HepG2 (cell line): ENCODE measurements around the gene HTR1D. TPM values are rescaled to one million over a fixed set of nuclear protein-coding genes. Genes with fewer than 3 reads are reported as not detected.

ENCODE experiments used
- ATAC-seq: fragments of 200-7000 bp; cut with Tn5 transposase; 3 replicates; pipeline ENCODE4 v1.9.1; 2020; ENCODE audit warnings: mild to moderate bottlenecking, moderate library complexity
- BruUV-seq: library from RNA; stranded (reverse); fragments of 400-500 nt; replicated peaks from 2 replicates; lab custom pipeline; 2021; lab: Mats Ljungman, UMichigan
- CTCF ChIA-PET: fragments of 300-600 bp; formaldehyde crosslinking; extraction: SDS; loops from one replicate; lab custom pipeline; 2021; ENCODE audit warnings: low total read pairs, inconsistent platforms, low intra/inter-chr PET ratio; lab: Yijun Ruan, JAX
- POLR2A ChIA-PET: fragments of 350-600 bp; sonication (Branson Sonifier 250); formaldehyde crosslinking; loops from one replicate; lab custom pipeline; 2020; ENCODE audit warnings: antibody characterized with exemption, inconsistent platforms; lab: Yijun Ruan, JAX
- DNase-seq: peaks from one replicate; pipeline ENCODE4 v3.0.0-alpha.2; 2015; ENCODE audit warnings: low spot score
- FAIRE-seq: peaks from 3 replicates; lab custom pipeline; 2011; peaks lifted over from hg19 to GRCh38; lab: Jason Lieb, UNC
- H2AFZ ChIP-seq: one replicate; pipeline ENCODE4 v1.6.1; 2011; ENCODE audit warnings: low read length, inconsistent platforms
- H3K27ac ChIP-seq: fragments of 300-600 bp; 3 replicates; pipeline ENCODE4 v1.8.0; 2011; ENCODE audit warnings: mixed run types, mild to moderate bottlenecking, mixed read lengths, low read length, inconsistent platforms; ENCODE audit not compliant: insufficient read depth; ENCODE audit errors: extremely low read length
- H3K27me3 ChIP-seq, 2 experiments: fragments of 200-600 bp in 1 of 2; 2 replicates in 1 of 2; 3 replicates in 1 of 2; pipeline versions ENCODE4 v1.6.0 to v1.8.0; 2011; ENCODE audit warnings: low read length in 2 of 2, mild to moderate bottlenecking in 2 of 2, moderate library complexity in 2 of 2, inconsistent platforms in 1 of 2; ENCODE audit not compliant: insufficient read depth in 2 of 2, control insufficient read depth in 1 of 2
- H3K36me3 ChIP-seq, 2 experiments: fragments of 200-600 bp in 1 of 2; replicated peaks in 1 of 2; 2 replicates in 1 of 2; 3 replicates in 1 of 2; pipeline versions ENCODE4 v1.5.1 to v1.8.0; 2011; ENCODE audit warnings: low read length in 2 of 2, inconsistent platforms in 1 of 2; ENCODE audit not compliant: insufficient read depth in 2 of 2, control insufficient read depth in 1 of 2
- H3K4me1 ChIP-seq: 2 replicates; pipeline ENCODE4 v1.5.1; 2012; ENCODE audit warnings: low read length, inconsistent platforms; ENCODE audit not compliant: insufficient read depth
- H3K4me2 ChIP-seq: 2 replicates; pipeline ENCODE4 v1.6.0; 2011; ENCODE audit warnings: low read depth, low read length, inconsistent platforms
- H3K4me3 ChIP-seq, 3 experiments: fragments of 200-600 bp in 1 of 3; sonication (generic), shearing (Covaris generic) in 1 of 3; replicated peaks in 1 of 3; 2 replicates each; pipeline ENCODE4 v1.5.1; 2011 to 2016; ENCODE audit warnings: low read length in 3 of 3, inconsistent platforms in 2 of 3, low read depth in 2 of 3, mild to moderate bottlenecking in 2 of 3, control low read depth in 1 of 3, mixed read lengths in 1 of 3; ENCODE audit not compliant: insufficient read depth in 1 of 3
- H3K79me2 ChIP-seq: one replicate; pipeline ENCODE4 v1.6.1; 2011; ENCODE audit warnings: low read length, inconsistent platforms; ENCODE audit not compliant: insufficient read depth
- H3K9ac ChIP-seq: 2 replicates; pipeline ENCODE4 v1.6.0; 2011; ENCODE audit warnings: mild to moderate bottlenecking, low read depth, low read length, inconsistent platforms; ENCODE audit not compliant: insufficient read depth
- H3K9me3 ChIP-seq: 2 replicates; pipeline ENCODE4 v1.5.1; 2012; ENCODE audit warnings: mild to moderate bottlenecking, low read length
- H4K20me1 ChIP-seq: 2 replicates; pipeline ENCODE4 v1.6.0; 2011; ENCODE audit warnings: inconsistent platforms, mild to moderate bottlenecking, low read length, moderate library complexity; ENCODE audit not compliant: insufficient read depth
- ARHGAP35 ChIP-seq: sonication (generic); formaldehyde crosslinking; IDR thresholded peaks from 2 replicates; pipeline ENCODE4 v1.9.0; 2022; ENCODE audit warnings: mild to moderate bottlenecking, inconsistent platforms, moderate library complexity, missing genetic modification reagents, borderline replicate concordance
- HCFC1 ChIP-seq: fragments of 150-350 bp; IDR thresholded peaks from 2 replicates; pipeline ENCODE4 v1.6.1; 2014; ENCODE audit warnings: low read depth, low read length
- ZBTB21 ChIP-seq: sonication (generic); formaldehyde crosslinking; IDR thresholded peaks from 2 replicates; pipeline ENCODE4 v1.4.0; 2020; ENCODE audit warnings: missing genetic modification reagents
- ZFAT ChIP-seq: sonication (generic); formaldehyde crosslinking; conservative IDR thresholded peaks from 2 replicates; pipeline ENCODE4 v1.8.1; 2023; ENCODE audit warnings: missing genetic modification reagents, inconsistent platforms
- ZIK1 ChIP-seq: sonication (generic); formaldehyde crosslinking; IDR thresholded peaks from 2 replicates; pipeline ENCODE4 v1.5.0; 2020; ENCODE audit warnings: mild to moderate bottlenecking, low read depth, missing genetic modification reagents, borderline replicate concordance
- ZNF337 ChIP-seq: sonication (generic); formaldehyde crosslinking; IDR thresholded peaks from 2 replicates; pipeline ENCODE4 v1.5.1; 2020; ENCODE audit warnings: missing genetic modification reagents, low read depth, mild to moderate bottlenecking, borderline replicate concordance
- ZNF780A ChIP-seq: sonication (generic); formaldehyde crosslinking; IDR thresholded peaks from 2 replicates; pipeline ENCODE4 v1.8.0; 2022; ENCODE audit warnings: mild to moderate bottlenecking, missing genetic modification reagents, moderate library complexity
- whole genome bisulfite sequencing: methylation state at CpG from one replicate; pipeline ENCODE4 v1.1.6; 2017; ENCODE audit warnings: low lambda C conversion rate; 5-methylcytosine and 5-hydroxymethylcytosine counted together
- in situ Hi-C: cut with HindIII; loops from 2 replicates; pipeline ENCODE4 v1.10.0; 2017; ENCODE audit warnings: low pct_unique_long_range_greater_than_20kb; ENCODE audit not compliant: extremely low pct_ligation_motif_present
- intact Hi-C: fragments of 100-400 bp; cut with micrococcal nuclease; formaldehyde crosslinking; loops from one replicate; pipeline ENCODE4 v1.10.0; 2022; ENCODE audit not compliant: unreplicated experiment
- polyA plus RNA-seq, 8 experiments: library from polyadenylated mRNA; depleted of rRNA in 3 of 8; stranded (reverse) in 7 of 8; unstranded in 1 of 8; fragments of >200 nt; fragmentation: Illumina TruSeq in 4 of 8; extraction: Trizol in 4 of 8; gene quantifications; 2 replicates each; pipeline versions ENCODE4 v1.2.1 to v1.2.3, GENCODE V29; 2011 to 2016; ENCODE audit warnings: low read depth in 4 of 8, missing spikeins in 1 of 8, mixed read lengths in 1 of 8; ENCODE audit not compliant: insufficient read depth in 1 of 8
- total RNA-seq, 5 experiments: library from RNA; depleted of rRNA; stranded (reverse); fragments of >200 nt; fragmentation: Illumina TruSeq; extraction: Trizol; gene quantifications; 2 replicates each; pipeline ENCODE4 v1.2.3, GENCODE V29; 2016; ENCODE audit warnings: low read depth in 1 of 5
- TF ChIP-seq, protein P1 (sequence below): sonication (generic); formaldehyde crosslinking; IDR thresholded peaks from 2 replicates; pipeline ENCODE4 v1.4.0; 2020; ENCODE audit warnings: mild to moderate bottlenecking, missing genetic modification reagents, borderline replicate concordance

Gene HTR1D
- total and polyA plus RNA-seq, 2 of the 13 experiments (the other 11 are each of a cell fraction or from before 2014, with no cell fraction given), result 0.04 to 0.07 TPM

DNA sequence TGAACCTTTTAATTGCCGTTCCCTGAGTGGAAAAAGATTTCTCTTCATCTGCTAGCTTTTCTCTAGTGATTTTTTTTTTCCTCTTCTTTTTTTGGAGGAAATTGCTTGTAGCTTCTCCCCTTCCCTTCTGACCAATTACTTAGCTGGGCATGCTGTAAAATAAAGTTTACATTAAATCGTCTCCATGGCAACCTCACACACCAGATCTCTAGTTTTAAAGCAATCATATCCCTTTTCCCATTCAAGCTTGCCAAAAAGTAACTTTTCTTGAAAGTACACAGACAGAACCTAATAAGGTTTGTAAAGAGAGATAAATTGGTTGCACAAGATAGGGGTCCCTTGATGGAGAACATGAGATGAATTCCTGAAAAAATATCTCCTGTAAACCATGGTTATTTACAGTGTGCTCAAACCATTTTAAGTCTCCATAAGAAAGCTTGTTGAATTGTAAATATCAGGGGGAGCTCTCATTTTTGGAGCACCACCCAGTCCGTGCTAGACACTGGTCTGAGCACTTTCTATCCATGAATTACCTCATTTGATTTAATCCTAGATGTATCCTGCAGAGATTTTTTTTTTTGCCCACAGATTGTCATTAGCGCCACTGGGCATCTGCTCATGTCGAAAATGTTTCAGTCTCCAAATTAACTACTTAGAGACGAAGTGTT is 32.6 kb upstream of the HTR1D start (continued):
- TF ChIP-seq HCFC1 (no peak), ZBTB21 (CRISPR knock-in tag) (no peak), ZFAT (CRISPR knock-in tag) (no peak), ZIK1 (no peak), ZNF337 (no peak), ARHGAP35 (CRISPR knock-in tag) (no peak)

DNA sequence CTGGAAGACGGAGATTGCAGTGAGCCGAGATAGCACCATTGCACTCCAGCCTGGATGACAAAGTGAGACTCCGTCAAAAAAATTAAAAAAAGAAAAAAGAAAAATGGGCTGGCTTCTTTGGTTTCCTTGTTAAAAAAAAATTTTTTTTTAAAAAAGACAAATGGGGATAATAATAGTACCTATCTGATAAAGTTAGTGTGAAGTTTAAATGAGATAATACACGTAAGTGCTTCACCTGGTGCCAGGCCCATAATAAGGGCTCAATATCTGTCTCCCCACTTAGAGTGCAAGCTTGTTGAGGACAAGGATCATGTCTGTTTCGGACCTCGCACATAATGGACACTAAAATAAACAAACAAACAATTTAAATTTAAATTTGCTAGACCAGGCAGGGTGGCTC is 30.0 kb upstream of the HTR1D start:
- Histone ChIP-seq H3K36me3 (no peaks in the 10 kb centered on the region), H3K27me3 (peaks cover 1 to 3% of the 10 kb centered on the region in 2 experiments; a peak in 3 of 5 replicates), H4K20me1 (no peaks in the 10 kb centered on the region), H3K9me3 (no peaks in the 10 kb centered on the region), H3K79me2 (no peaks in the 10 kb centered on the region), H3K4me2 (no peak overlapping the region), H2AFZ (no peak overlapping the region), H3K4me1 (peaks cover 16% of the 10 kb centered on the region), H3K27ac (no peak overlapping the region), H3K9ac (no peak overlapping the region), H3K4me3 (no peak overlapping the region)
- in situ Hi-C loops (no loop called here), intact Hi-C loops (no loop called here)
- ChIA-PET POLR2A (no interaction called here), CTCF (no interaction called here)
- no TSS peak for BruUV-seq
- DNase-seq, result no peak
- WGBS, result 67% methylated on average over 6 of the region's 6 CpGs
- TF ChIP-seq ZNF780A, result no peak
- TF ChIP-seq, protein P1, sequence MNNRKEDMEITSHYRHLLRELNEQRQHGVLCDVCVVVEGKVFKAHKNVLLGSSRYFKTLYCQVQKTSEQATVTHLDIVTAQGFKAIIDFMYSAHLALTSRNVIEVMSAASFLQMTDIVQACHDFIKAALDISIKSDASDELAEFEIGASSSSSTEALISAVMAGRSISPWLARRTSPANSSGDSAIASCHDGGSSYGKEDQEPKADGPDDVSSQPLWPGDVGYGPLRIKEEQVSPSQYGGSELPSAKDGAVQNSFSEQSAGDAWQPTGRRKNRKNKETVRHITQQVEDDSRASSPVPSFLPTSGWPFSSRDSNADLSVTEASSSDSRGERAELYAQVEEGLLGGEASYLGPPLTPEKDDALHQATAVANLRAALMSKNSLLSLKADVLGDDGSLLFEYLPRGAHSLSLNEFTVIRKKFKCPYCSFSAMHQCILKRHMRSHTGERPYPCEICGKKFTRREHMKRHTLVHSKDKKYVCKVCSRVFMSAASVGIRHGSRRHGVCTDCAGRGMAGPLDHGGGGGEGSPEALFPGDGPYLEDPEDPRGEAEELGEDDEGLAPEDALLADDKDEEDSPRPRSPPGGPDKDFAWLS (CRISPR knock-in tag), result no peak
- FAIRE-seq, result no peak
- no peak for ATAC-seq
